K562 (cell line): ENCODE data around the gene BMP10. TPM values are rescaled to one million over a fixed set of nuclear protein-coding genes. Genes with fewer than 3 reads are reported as not detected.

ENCODE experiments used
- ATAC-seq: fragments of 200-7000 bp; cut with Tn5 transposase; 3 replicates; pipeline ENCODE4 v1.9.1; 2020; ENCODE audit warnings: moderate library complexity
- BruUV-seq: library from RNA; stranded (reverse); fragments of 400-500 nt; replicated peaks from 2 replicates; lab custom pipeline; 2021; lab: Mats Ljungman, UMichigan
- CTCF ChIA-PET: fragments of 300-600 bp; formaldehyde crosslinking; extraction: SDS; loops from one replicate; lab custom pipeline; 2021; ENCODE audit warnings: low intra/inter-chr PET ratio; lab: Yijun Ruan, JAX
- POLR2A ChIA-PET: fragments of 300-600, 350-650 bp; sonication (Branson Sonifier 250); formaldehyde crosslinking; extraction: SDS; loops from one replicate; lab custom pipeline; 2021; ENCODE audit warnings: antibody characterized with exemption, inconsistent platforms; lab: Yijun Ruan, JAX
- DNase-seq, 4 experiments: peaks; one replicate each; pipeline versions ENCODE4 v3.0.0 to v3.0.0-alpha.2; 2011 to 2018; ENCODE audit warnings: low spot score in 3 of 4, mixed read lengths in 3 of 4; ENCODE audit errors: extremely low read depth in 1 of 4
- FAIRE-seq: peaks from 2 replicates; lab custom pipeline; 2011; peaks lifted over from hg19 to GRCh38; lab: Jason Lieb, UNC
- H2AFZ ChIP-seq: 2 replicates; pipeline ENCODE4 v1.6.0; 2011; ENCODE audit warnings: low read depth, low read length, control low read depth, inconsistent platforms
- H3K27ac ChIP-seq: fragments of 200-600 bp; 3 replicates; pipeline ENCODE4 v1.8.0; 2011; ENCODE audit warnings: low read depth, mild to moderate bottlenecking, control low read depth, inconsistent platforms, low read length, moderate library complexity, mixed read lengths; ENCODE audit errors: extremely low read depth
- H3K27me3 ChIP-seq, 2 experiments: fragments of 300-600 bp in 1 of 2; 2 replicates in 1 of 2; 3 replicates in 1 of 2; pipeline versions ENCODE4 v1.6.0 to v1.8.0; 2011; ENCODE audit warnings: inconsistent platforms in 2 of 2, low read length in 2 of 2, mild to moderate bottlenecking in 1 of 2, mixed read lengths in 1 of 2, moderate library complexity in 1 of 2; ENCODE audit not compliant: control insufficient read depth in 2 of 2, insufficient read depth in 2 of 2
- H3K36me3 ChIP-seq: fragments of 300-600 bp; 3 replicates; pipeline ENCODE4 v1.8.0; 2011; ENCODE audit warnings: mild to moderate bottlenecking, low read length, inconsistent platforms; ENCODE audit not compliant: control insufficient read depth, insufficient read depth
- H3K4me1 ChIP-seq, 2 experiments: fragments of 200-600 bp in 1 of 2; replicated peaks in 1 of 2; 2 replicates in 1 of 2; 3 replicates in 1 of 2; pipeline versions ENCODE4 v1.5.1 to v1.8.0; 2011; ENCODE audit warnings: inconsistent platforms in 2 of 2, low read length in 2 of 2, mild to moderate bottlenecking in 1 of 2, mixed read lengths in 1 of 2, moderate library complexity in 1 of 2; ENCODE audit not compliant: control insufficient read depth in 2 of 2, insufficient read depth in 2 of 2
- H3K4me2 ChIP-seq: 2 replicates; pipeline ENCODE4 v1.6.1; 2011; ENCODE audit warnings: low read length, control low read depth, inconsistent platforms, mixed read lengths; ENCODE audit not compliant: insufficient read depth
- H3K4me3 ChIP-seq: fragments of 200-600 bp; sonication (generic), shearing (Covaris generic); 2 replicates; pipeline ENCODE4 v1.5.1; 2016; ENCODE audit warnings: control low read depth, inconsistent platforms
- H3K79me2 ChIP-seq: fragments of 200-600 bp; 3 replicates; pipeline ENCODE4 v1.8.0; 2011; ENCODE audit warnings: low read length, inconsistent platforms; ENCODE audit not compliant: control insufficient read depth, insufficient read depth
- H3K9ac ChIP-seq, 2 experiments: 2 replicates each; pipeline versions ENCODE4 v1.6.0 to v1.6.1; 2011; ENCODE audit warnings: low read depth in 2 of 2, low read length in 2 of 2, control low read depth in 1 of 2, inconsistent platforms in 1 of 2, mild to moderate bottlenecking in 1 of 2, mixed read lengths in 1 of 2; ENCODE audit not compliant: insufficient read depth in 1 of 2
- H3K9me1 ChIP-seq: one replicate; pipeline ENCODE4 v1.6.0; 2011; ENCODE audit warnings: inconsistent platforms, mild to moderate bottlenecking, low read length, moderate library complexity; ENCODE audit not compliant: control insufficient read depth, insufficient read depth
- H3K9me3 ChIP-seq: replicated peaks from 2 replicates; pipeline ENCODE4 v1.5.1; 2011; ENCODE audit warnings: low read depth, low read length, inconsistent platforms; ENCODE audit not compliant: control insufficient read depth, insufficient read depth
- H4K20me1 ChIP-seq: replicated peaks from 2 replicates; pipeline ENCODE4 v1.6.1; 2011; ENCODE audit warnings: low read length, inconsistent platforms, mixed read lengths; ENCODE audit not compliant: control insufficient read depth, insufficient read depth
- C11orf30 ChIP-seq: fragments of 450-650 bp; IDR thresholded peaks from 2 replicates; pipeline ENCODE4 v1.6.1; 2016; ENCODE audit warnings: low read depth, mild to moderate bottlenecking
- CBFB ChIP-seq: sonication (generic); formaldehyde crosslinking; IDR thresholded peaks from 2 replicates; pipeline ENCODE4 v1.4.0; 2020; ENCODE audit warnings: mild to moderate bottlenecking, missing genetic modification reagents
- MAFG ChIP-seq: fragments of 450-650 bp; conservative IDR thresholded peaks from 2 replicates; pipeline ENCODE4 v1.6.1; 2016; ENCODE audit warnings: missing genetic modification characterization, missing compliant biosample characterization
- MED1 ChIP-seq: sonication (generic); formaldehyde crosslinking; IDR thresholded peaks from 2 replicates; pipeline ENCODE4 v1.8.1; 2023; ENCODE audit warnings: missing genetic modification reagents, borderline replicate concordance
- NFE2L1 ChIP-seq: fragments of 450-650 bp; IDR thresholded peaks from 2 replicates; pipeline ENCODE4 v1.6.1; 2016; ENCODE audit warnings: missing genetic modification characterization, low read depth, mild to moderate bottlenecking, missing compliant biosample characterization, moderate library complexity, borderline replicate concordance
- ZFPM2 ChIP-seq: fragments of 250-450 bp; sonication (Bioruptor Pico); IDR thresholded peaks from 2 replicates; pipeline ENCODE4 v1.5.1; 2022; ENCODE audit warnings: mild to moderate bottlenecking
- WGBS: fragments of 100-300 bp; shearing (Covaris generic); methylation state at CpG from one replicate; pipeline ENCODE4 v1.1.6; 2016; ENCODE audit warnings: low coverage, mixed read lengths; ENCODE audit not compliant: insufficient coverage; ENCODE audit errors: missing lambda C conversion rate; 5-methylcytosine and 5-hydroxymethylcytosine counted together
- in situ Hi-C: fragments of 300-500 bp; cut with MboI; formaldehyde crosslinking; loops from 4 replicates; pipeline ENCODE4 v1.15.0; 2018; ENCODE audit warnings: inconsistent platforms, mixed read lengths
- intact Hi-C: fragments of 100-400 bp; cut with micrococcal nuclease; formaldehyde crosslinking; loops from 2 replicates; pipeline ENCODE4 v1.14.2; 2022
- polyA plus RNA-seq, 8 experiments: library from polyadenylated mRNA; depleted of rRNA in 4 of 8; stranded (reverse) in 5 of 8; unstranded in 3 of 8; fragments of >200 nt; fragmentation: Nextera tagmentation in 2 of 8; fragmentation: Illumina TruSeq in 1 of 8; extraction: Ambion mirVana in 2 of 8; extraction: Trizol in 1 of 8; gene quantifications; 2 replicates each; pipeline versions ENCODE4 v1.2.1 to v1.2.3, GENCODE V29; 2011 to 2014; ENCODE audit warnings: inconsistent platforms in 1 of 8, missing spikeins in 1 of 8
- total RNA-seq, 7 experiments: library from RNA; depleted of rRNA in 6 of 7; stranded (reverse); fragments of >200 nt in 6 of 7; fragmentation: Illumina TruSeq in 2 of 7; extraction: Trizol in 2 of 7; gene quantifications; 2 replicates each; pipeline versions ENCODE4 v1.2.1 to v1.2.3, GENCODE V29; 2011 to 2021; ENCODE audit warnings: low replicate concordance in 1 of 7
- TF ChIP-seq, protein P1 (sequence below): fragments of 450-650 bp; IDR thresholded peaks from 2 replicates; pipeline ENCODE4 v1.6.1; 2016; ENCODE audit warnings: mild to moderate bottlenecking, moderate library complexity

BMP10 gene
- total and polyA plus RNA-seq, 9 of the 15 experiments (the other 6 are each of a cell fraction or from before 2014, with no cell fraction given): 0.11 to 0.91 (median 0.43) TPM

GRCh38 chr2:68907232-68907919, 36.2 kb upstream of the BMP10 start:
- no peak for ATAC-seq
- Histone ChIP-seq H3K4me1 (peaks cover 18 to 39% of the 10 kb centered on the region in 2 experiments), H3K9ac (no peak overlapping the region), H3K27me3 (no peaks in the 10 kb centered on the region), H3K4me2 (no peak overlapping the region), H3K9me1 (no peaks in the 10 kb centered on the region), H3K9me3 (no peaks in the 10 kb centered on the region), H3K27ac (peak overlapping the region; percentile 82; the same call in 2 of the 3 replicates), H3K4me3 (no peak overlapping the region), H4K20me1 (no peaks in the 10 kb centered on the region), H3K79me2 (no peaks in the 10 kb centered on the region), H3K36me3 (no peaks in the 10 kb centered on the region), H2AFZ (peak overlapping the region; percentile 63; the same call in 1 of the 2 replicates)
- ChIA-PET POLR2A (interaction anchor here (0.6 to 2.1 kb wide), 8 partner anchors 10 to 834 kb away, joined by 3 to 7 read pairs (median 3); partner anchors contain the start of gene ARHGAP25), CTCF (no interaction called here)
- in situ Hi-C loops: no loop called here
- WGBS: 76% methylated on average over 5 of the region's 5 CpGs
- no peak for FAIRE-seq
- no TSS peak for BruUV-seq
- DNase-seq: no peak
- intact Hi-C loops: no loop called here
- 0 out of 2 replicates have a peak, but pooled peaks have one; percentile 5 for TF ChIP-seq C11orf30
- no peak for TF ChIP-seq CBFB
- peak; percentile 52 for TF ChIP-seq NFE2L1 (tag)
- TF ChIP-seq, protein P1, sequence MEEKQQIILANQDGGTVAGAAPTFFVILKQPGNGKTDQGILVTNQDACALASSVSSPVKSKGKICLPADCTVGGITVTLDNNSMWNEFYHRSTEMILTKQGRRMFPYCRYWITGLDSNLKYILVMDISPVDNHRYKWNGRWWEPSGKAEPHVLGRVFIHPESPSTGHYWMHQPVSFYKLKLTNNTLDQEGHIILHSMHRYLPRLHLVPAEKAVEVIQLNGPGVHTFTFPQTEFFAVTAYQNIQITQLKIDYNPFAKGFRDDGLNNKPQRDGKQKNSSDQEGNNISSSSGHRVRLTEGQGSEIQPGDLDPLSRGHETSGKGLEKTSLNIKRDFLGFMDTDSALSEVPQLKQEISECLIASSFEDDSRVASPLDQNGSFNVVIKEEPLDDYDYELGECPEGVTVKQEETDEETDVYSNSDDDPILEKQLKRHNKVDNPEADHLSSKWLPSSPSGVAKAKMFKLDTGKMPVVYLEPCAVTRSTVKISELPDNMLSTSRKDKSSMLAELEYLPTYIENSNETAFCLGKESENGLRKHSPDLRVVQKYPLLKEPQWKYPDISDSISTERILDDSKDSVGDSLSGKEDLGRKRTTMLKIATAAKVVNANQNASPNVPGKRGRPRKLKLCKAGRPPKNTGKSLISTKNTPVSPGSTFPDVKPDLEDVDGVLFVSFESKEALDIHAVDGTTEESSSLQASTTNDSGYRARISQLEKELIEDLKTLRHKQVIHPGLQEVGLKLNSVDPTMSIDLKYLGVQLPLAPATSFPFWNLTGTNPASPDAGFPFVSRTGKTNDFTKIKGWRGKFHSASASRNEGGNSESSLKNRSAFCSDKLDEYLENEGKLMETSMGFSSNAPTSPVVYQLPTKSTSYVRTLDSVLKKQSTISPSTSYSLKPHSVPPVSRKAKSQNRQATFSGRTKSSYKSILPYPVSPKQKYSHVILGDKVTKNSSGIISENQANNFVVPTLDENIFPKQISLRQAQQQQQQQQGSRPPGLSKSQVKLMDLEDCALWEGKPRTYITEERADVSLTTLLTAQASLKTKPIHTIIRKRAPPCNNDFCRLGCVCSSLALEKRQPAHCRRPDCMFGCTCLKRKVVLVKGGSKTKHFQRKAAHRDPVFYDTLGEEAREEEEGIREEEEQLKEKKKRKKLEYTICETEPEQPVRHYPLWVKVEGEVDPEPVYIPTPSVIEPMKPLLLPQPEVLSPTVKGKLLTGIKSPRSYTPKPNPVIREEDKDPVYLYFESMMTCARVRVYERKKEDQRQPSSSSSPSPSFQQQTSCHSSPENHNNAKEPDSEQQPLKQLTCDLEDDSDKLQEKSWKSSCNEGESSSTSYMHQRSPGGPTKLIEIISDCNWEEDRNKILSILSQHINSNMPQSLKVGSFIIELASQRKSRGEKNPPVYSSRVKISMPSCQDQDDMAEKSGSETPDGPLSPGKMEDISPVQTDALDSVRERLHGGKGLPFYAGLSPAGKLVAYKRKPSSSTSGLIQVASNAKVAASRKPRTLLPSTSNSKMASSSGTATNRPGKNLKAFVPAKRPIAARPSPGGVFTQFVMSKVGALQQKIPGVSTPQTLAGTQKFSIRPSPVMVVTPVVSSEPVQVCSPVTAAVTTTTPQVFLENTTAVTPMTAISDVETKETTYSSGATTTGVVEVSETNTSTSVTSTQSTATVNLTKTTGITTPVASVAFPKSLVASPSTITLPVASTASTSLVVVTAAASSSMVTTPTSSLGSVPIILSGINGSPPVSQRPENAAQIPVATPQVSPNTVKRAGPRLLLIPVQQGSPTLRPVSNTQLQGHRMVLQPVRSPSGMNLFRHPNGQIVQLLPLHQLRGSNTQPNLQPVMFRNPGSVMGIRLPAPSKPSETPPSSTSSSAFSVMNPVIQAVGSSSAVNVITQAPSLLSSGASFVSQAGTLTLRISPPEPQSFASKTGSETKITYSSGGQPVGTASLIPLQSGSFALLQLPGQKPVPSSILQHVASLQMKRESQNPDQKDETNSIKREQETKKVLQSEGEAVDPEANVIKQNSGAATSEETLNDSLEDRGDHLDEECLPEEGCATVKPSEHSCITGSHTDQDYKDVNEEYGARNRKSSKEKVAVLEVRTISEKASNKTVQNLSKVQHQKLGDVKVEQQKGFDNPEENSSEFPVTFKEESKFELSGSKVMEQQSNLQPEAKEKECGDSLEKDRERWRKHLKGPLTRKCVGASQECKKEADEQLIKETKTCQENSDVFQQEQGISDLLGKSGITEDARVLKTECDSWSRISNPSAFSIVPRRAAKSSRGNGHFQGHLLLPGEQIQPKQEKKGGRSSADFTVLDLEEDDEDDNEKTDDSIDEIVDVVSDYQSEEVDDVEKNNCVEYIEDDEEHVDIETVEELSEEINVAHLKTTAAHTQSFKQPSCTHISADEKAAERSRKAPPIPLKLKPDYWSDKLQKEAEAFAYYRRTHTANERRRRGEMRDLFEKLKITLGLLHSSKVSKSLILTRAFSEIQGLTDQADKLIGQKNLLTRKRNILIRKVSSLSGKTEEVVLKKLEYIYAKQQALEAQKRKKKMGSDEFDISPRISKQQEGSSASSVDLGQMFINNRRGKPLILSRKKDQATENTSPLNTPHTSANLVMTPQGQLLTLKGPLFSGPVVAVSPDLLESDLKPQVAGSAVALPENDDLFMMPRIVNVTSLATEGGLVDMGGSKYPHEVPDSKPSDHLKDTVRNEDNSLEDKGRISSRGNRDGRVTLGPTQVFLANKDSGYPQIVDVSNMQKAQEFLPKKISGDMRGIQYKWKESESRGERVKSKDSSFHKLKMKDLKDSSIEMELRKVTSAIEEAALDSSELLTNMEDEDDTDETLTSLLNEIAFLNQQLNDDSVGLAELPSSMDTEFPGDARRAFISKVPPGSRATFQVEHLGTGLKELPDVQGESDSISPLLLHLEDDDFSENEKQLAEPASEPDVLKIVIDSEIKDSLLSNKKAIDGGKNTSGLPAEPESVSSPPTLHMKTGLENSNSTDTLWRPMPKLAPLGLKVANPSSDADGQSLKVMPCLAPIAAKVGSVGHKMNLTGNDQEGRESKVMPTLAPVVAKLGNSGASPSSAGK: peak; percentile 15; the same call in 1 of the 2 replicates
- TF ChIP-seq MAFG (tag): peak; percentile 55
- no peak for TF ChIP-seq ZFPM2 (CRISPR knock-in tag)
- TF ChIP-seq MED1 (CRISPR knock-in tag): no peak
